DMS 273 (cell line): ENCODE results near the gene GNB3.
"Not testable (repeated sequence)": the region's sequence is repeated elsewhere in the genome, so short reads cannot be mapped to it uniquely, and the experiment has no call there.

ENCODE experiments used
- DNase-seq: peaks from one replicate; lab custom pipeline; 2025; ENCODE audit not compliant: unreplicated experiment; lab: John Stamatoyannopoulos, UW

Gene GNB3

DNA sequence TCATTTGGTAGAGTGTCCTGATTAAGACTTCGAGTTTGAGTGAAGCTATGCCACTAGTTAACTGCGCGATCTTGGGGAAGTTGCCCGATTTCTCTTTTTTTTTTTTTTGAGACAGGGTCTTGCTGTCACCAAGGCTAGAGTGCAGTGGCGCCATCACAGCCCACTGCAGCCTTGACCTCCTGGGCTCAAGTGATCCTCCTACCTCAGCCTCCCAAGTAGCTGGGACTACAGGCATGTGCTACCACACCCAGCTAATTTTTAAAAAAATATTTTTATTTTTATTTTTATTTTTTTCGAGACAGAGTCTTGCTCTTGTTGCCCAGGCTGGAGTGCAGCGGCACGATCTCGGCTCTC, 33.3 kb downstream of the GNB3 start:
- not testable (repeated sequence) for DNase-seq

DNA sequence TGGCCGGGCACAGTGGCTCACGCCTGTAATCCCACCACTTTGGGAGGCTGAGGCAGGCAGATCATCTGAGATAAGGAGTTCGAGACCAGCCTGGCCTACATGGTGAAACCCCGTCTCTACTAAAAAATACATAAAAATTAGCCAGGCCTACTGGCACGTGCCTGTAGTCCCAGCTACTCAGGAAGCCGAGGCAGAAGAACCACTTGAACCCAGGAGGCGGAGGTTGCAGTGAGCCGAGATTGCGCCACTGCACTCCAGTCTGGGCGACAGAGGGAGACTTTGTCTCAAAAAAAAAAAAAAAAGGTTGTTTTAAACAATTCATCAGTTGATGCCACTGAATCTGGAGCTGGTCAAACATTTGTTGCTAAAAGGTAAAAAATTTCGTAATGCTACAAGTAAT, 39.1 kb downstream of the GNB3 start:
- not testable (repeated sequence) for DNase-seq

DNA sequence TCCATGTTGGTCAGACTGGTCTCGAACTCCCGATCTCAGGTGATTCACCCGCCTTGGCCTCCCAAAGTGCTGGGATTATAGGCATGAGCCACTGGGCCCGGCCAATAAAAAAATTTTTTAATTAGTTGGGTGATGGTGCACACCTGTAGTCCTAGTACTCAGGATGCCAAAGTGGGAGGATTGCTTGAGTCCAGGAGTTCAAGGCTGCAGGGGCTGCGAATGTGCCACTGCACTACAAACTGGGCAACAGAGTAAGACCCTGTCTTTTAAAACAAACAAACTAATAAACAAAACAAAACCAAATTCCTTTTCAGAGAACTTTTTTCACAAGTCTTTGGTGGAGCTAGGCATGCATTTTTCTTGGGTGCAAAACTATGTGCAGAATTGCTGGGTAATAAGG, 42.5 kb downstream of the GNB3 start:
- DNase-seq = no peak

DNA sequence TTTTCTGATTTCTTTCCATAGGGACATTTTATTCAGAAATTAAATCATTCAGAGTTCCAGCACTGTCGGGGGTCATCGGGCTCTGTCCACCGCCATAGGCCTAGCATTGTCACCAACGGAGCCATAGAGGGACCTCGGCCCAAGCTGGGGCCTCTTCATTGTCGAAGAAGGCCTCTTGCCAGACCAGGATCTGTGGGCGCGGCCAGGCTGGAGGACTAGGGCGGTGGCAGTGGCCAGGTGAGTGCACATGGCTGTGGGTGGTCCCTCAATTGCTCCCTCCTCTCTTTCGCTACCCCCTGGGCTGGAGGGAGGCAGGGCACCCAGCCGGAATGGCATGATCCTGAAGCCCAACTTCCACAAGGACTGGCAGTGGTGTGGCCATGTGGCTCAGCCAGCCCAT, 43.0 kb downstream of the GNB3 start:
- DNase-seq = no peak

DNA sequence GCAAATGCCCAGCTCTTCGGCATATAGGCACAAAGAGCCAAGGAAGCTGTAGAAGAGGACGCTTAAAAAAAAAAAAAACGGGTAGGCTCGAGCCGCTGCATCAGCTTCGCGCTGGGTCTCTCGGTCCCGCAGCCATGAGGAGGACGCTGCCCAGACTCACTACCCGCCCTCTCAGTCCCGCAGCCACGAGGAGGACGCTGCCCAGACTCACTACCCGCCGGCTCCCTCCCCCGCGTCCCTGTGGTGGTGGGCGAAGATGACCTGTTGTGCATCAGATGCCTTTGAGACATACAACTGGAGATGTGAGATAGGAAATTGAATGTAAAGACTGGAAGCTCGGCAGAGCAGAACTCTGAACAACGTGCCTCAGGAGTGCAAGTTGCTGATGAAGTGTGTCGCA, 43.8 kb downstream of the GNB3 start:
- no peak for DNase-seq

DNA sequence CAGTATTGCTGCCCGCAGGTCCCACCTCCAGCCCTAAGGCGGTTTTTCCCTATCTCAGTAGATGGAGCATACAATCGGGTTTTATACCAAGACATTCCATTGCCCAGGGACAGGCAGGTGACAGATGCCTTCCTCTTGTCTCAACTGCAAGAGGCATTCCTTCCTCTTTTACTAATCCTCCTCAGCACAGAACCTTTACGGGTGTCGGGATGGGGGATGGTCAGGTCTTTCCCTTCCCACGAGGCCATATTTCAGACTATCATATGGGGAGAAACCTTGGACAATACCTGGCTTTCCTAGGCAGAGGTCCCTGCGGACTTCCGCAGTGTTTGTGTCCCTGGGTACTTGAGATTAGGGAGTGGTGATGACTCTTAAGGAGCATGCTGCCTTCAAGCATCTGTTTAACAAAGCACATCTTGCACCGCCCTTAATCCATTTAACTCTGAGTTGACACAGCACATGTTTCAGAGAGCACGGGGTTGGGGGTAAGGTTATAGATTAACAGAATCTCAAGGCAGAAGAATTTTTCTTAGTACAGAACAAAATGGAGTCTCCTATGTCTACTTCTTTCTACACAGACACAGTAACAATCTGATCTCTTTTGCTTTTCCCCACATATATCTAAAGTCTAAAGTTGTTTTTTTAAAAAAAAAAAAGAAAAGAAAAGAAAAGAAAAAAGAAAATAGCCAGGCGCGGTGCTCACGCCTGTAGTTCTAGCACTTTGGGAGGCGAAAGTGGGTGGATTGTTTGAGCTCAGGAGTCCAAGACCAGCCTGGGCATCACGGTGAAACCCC, 45.7 kb downstream of the GNB3 start:
- not testable (repeated sequence) for DNase-seq

DNA sequence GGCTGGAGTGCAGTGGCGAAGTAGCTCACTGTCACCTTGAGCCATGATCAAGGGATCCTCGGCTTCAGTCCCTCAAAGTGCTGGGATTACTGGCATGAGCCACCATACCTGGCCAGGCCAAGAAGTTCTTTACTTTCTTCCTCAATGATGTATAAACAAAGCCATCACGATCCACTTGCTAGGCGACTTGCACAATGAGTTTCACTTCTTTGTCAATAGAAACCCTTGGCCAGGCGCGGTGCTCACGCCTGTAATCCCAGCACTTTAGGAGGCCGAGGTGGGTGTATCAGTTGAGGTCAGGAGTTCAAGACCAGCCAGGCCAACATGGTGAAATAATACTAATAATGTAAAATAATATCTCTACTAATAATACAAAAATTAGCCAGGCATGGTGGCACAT, 46.7 kb downstream of the GNB3 start:
- no peak for DNase-seq

DNA sequence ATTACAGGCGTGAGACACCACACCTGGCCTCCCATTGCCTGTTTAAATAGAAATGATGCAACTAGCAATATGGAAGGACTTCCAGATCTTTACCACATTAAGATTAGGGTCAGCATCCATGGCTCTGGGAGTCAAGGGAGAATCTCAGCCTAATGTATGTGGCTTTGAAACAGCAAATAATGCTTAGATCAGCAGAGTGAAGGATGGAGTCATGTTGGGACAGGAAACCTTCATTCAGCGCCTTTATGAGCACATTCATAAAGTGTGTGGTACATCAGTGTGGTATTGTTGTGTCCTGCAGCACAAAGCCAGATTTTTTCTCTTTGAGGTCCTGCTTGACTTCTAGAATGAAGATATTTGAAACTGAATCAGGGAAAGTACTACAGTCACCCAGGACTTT, 47.6 kb downstream of the GNB3 start:
- DNase-seq = no peak

DNA sequence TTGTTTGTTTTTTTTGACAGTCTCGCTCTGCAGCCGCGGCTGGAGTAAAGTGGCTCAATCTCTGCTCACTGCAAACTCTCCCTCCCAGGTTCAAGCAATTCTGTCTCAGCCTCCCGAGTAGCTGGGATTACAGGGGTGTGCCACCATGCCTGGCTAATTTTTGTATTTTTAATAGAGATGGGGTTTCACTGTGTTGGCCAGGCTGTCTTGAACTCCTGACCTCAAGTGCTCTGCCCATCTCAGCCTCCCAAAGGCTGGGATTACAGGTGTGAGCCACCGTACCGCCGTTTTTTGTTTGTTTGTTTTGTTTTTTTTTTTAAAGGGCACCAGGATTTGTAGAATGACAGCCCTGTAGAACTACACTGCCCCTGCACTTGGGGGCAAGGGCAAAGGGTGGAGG, 48.1 kb downstream of the GNB3 start:
- not testable (repeated sequence) for DNase-seq

DNA sequence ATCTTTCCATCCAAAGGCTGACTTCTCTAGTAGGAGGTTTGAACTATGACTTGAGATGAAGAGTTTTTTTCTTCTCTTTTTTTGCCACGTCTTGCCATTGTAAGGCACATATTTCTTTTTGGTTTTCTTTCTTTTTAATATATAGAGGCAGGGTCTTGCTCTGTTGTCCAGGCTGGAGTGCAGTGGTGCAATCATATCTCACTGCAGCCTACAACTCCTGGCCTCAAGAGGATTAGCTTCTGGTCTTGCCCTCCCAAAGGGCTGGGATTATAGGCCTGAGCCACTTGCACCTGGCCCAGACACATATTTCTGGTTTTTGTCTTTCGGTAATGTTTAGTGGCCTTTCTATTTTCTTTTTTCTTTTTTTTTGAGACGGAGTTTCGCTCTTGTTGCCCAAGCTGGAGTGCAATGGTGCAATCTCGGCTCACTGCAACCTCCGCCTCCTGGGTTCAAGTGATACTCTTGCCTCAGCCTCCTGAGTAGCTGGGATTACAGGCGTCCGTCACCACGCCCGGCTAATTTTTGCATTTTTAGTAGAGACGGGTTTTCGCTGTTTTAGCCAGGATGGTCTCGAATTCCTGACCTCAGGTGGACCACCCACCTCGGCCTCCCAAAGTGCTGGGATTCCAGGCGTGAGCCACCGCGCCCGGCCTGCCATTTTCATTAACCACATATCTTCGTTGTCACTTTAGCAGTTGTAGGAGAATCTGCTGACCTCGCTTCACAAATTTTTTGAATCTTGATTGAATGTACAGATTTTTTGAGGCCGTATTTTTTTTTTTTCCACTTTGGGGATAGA, 49.2 kb downstream of the GNB3 start:
- not testable (repeated sequence) for DNase-seq

DNA sequence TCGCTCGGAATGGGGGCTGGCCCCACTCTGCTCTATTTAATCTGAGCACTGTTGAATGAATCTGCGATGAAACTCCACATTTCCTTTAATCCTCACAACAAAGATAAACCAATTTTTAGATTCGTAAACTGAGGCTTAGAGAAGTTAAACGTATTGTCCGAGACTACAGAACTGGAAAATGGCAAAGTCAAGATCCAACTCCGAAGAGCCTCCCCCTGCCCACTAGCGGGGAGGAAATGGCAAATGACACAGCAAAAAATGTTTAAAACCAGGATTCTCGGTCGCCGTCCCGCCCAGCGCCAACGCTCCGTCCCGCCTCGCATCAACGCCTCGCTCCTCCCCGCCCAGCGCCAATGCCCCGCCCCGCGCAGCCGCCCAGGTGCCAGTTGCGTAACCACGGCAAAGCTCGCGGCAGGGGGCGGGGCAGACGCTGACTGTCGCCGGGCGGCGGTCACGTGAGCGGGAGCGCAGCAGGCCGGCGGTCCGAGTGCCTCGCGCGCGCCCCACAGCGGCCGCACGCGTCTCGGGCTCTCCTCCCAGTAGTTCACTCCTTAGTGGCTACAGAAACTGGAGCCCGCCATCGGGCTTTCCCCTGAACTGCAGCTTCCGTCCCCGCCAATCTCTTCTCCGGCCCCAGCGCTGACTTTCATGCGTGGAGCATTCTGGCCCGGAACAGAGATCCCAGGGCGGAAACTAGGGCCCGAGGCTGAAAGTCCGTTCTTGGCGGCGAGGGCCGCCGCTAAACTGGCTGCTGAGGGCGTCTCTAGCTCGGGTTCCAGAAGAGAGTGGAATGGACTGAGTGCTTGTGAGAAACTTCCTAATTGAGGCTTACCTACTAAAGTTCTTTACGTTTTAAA, 50.3 kb downstream of the GNB3 start:
- peak; percentile 97 for DNase-seq

DNA sequence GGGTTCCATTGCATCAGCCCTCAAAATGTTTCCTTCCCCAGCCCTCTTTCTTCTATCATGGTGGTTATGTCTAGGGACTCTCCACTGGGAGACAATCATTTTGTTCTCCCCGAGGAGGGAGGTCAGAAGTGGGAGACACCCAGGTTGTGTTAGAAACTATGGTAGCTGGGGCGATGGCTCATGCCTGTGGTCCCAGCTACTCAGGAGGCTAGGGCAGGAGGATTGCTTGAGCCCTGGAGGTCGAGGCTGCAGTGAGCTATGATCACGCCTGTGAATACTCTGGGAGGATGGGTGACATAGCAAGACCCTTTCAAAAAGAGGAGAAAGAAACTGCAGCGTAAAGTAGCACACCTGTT, 50.9 kb downstream of the GNB3 start:
- no peak for DNase-seq

DNA sequence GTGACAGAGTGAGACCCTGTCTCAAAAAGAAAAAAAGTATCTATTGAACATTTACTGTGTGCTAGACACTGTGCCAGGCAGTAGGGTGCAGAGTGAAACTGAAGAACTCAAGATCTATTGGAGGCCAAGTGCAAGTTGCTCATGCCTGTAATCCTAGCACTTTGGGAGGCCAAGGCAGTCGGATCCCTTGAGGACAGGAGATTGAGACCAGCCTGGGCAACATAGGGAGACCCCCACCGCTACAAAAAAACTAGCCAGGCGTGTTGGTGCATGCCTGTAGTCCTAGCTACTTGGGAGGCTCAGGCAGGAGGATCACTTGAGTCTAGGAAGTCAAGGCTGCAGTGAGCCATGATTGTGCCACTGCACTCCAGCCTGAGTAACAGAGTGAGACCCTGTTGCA, 52.0 kb downstream of the GNB3 start:
- not testable (repeated sequence) for DNase-seq

DNA sequence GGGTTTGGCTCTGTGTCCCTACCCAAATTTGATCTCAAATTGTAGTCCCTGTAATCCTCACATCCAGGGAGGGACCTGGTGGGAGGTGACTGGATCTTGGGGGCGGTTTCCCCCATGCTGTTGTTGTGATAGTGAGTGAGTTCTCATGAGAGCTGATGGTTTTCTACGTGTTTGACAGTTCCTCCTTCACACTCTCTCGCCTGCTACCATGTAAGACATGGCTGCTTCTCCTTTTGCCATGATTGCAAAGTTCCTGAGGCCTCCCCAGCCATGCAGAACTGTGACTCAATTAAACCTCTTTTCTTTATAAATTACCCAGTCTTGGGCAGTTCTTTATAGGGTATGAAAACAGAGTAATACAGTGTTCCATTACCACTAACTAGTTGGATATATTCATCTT, 53.6 kb downstream of the GNB3 start:
- DNase-seq = no peak
